Hematopoietic multipotent progenitor cell treated with erythropoietin and hydrocortisone succinate and interleukin-3 and kit ligand, for 6 days (in vitro differentiated cells): Measurements from ENCODE around the gene AJAP1.

Experiments
- DNase-seq: peaks from one replicate; pipeline ENCODE4 v3.0.0-alpha.2; 2015

Gene AJAP1

GRCh38 chr1:4743978-4744750 is 89.8 kb downstream of the AJAP1 start:
- DNase-seq, result no peak

GRCh38 chr1:4745560-4745959 is 91.2 kb downstream of the AJAP1 start:
- no peak for DNase-seq

GRCh38 chr1:4749406-4749805 is 95.0 kb downstream of the AJAP1 start:
- DNase-seq, result no peak

- DNase-seq, result no peak
These were observed 95.8 kb downstream of the AJAP1 start for GRCh38 chr1:4750177-4750576.

- DNase-seq, result no peak
These were observed 97.7 kb downstream of the AJAP1 start for GRCh38 chr1:4752059-4752458.

GRCh38 chr1:4754816-4755215 is 100.4 kb downstream of the AJAP1 start:
- DNase-seq, result no peak

- no peak for DNase-seq
These were observed 101.0 kb downstream of the AJAP1 start for GRCh38 chr1:4755301-4755845.

- no peak for DNase-seq
These were observed 101.6 kb downstream of the AJAP1 start for GRCh38 chr1:4755864-4756504.

GRCh38 chr1:4756851-4757580 is 102.6 kb downstream of the AJAP1 start:
- DNase-seq, result no peak

GRCh38 chr1:4759671-4760070 is 105.3 kb downstream of the AJAP1 start:
- no peak for DNase-seq

- DNase-seq, result no peak
These were observed 105.7 kb downstream of the AJAP1 start for GRCh38 chr1:4760088-4760487.

- no peak for DNase-seq
These were observed 106.9 kb downstream of the AJAP1 start for GRCh38 chr1:4761324-4761723.

GRCh38 chr1:4762146-4762545 is 107.7 kb downstream of the AJAP1 start:
- no peak for DNase-seq

- no peak for DNase-seq
These were observed 112.9 kb downstream of the AJAP1 start for GRCh38 chr1:4767308-4767707.

- DNase-seq, result no peak
These were observed 114.1 kb downstream of the AJAP1 start for GRCh38 chr1:4768553-4768952.

- no peak for DNase-seq
These were observed 115.3 kb downstream of the AJAP1 start for GRCh38 chr1:4769516-4770280.

- no peak for DNase-seq
These were observed 116.3 kb downstream of the AJAP1 start for GRCh38 chr1:4770713-4771112.

GRCh38 chr1:4771267-4771666 is 116.9 kb downstream of the AJAP1 start:
- no peak for DNase-seq

- DNase-seq, result no peak
These were observed 117.3 kb downstream of the AJAP1 start for GRCh38 chr1:4771721-4772120.

- no peak for DNase-seq
These were observed 118.0 kb downstream of the AJAP1 start for GRCh38 chr1:4772294-4773010.

- no peak for DNase-seq
These were observed 118.8 kb downstream of the AJAP1 start for GRCh38 chr1:4773226-4773625.

GRCh38 chr1:4775506-4775905 is 121.1 kb downstream of the AJAP1 start:
- DNase-seq, result no peak
